Measurements from ENCODE around the gene TXNDC9.
"Not testable (repeated sequence)": the region's sequence is repeated elsewhere in the genome, so short reads cannot be mapped to it uniquely, and the experiment has no call there.

Gene TXNDC9

GRCh38 chr2:99354825-99355224 lies 18.7 kb upstream of the TXNDC9 start:
- peaks cover 85% of the 10 kb centered on the region for H3K79me2 ChIP-seq (ENCODE audit: control insufficient read depth, insufficient read depth, low read length, unreplicated experiment)
- not testable (repeated sequence) for H2AFZ ChIP-seq (ENCODE audit: low read length, unreplicated experiment); H3K36me3 ChIP-seq (ENCODE audit: insufficient read depth, low read length); H3K4me1 ChIP-seq (ENCODE audit: control insufficient read depth, insufficient read depth, low read length, unreplicated experiment); H3K27me3 ChIP-seq (ENCODE audit: insufficient read depth, low read length); H3K4me3 ChIP-seq (ENCODE audit: low read depth, low read length); H3K27ac ChIP-seq (ENCODE audit: low read depth, low read length)

DNA sequence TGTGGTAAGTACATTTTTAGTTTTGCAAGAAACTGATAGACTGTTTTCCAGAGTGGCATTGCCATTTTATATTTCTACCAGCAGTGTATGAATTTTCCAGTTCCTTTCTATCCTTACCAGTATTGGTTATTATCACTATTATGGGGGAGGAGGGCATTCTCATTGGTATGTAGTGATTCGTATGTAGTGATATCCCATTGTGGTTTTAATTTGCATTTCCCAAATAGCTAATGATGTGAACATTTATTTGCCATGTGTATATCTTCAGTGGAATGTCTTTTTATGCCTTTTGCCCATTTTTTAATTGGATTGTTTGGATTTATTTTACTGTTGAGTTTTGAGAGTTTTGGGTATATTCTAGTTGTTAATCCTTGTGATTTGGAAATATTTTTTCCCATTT lies 17.9 kb upstream of the TXNDC9 start:
- Histone ChIP-seq H2AFZ (ENCODE audit: low read length, unreplicated experiment) (no peak overlapping the region), H3K27ac (ENCODE audit: low read depth, low read length) (no peak overlapping the region), H3K27me3 (ENCODE audit: insufficient read depth, low read length) (no peaks in the 10 kb centered on the region), H3K4me3 (ENCODE audit: low read depth, low read length) (no peak overlapping the region), H3K36me3 (ENCODE audit: insufficient read depth, low read length) (no peaks in the 10 kb centered on the region), H3K79me2 (ENCODE audit: control insufficient read depth, insufficient read depth, low read length, unreplicated experiment) (peaks cover 85% of the 10 kb centered on the region), H3K4me1 (ENCODE audit: control insufficient read depth, insufficient read depth, low read length, unreplicated experiment) (peaks cover 8% of the 10 kb centered on the region)

- Histone ChIP-seq H3K4me3 (ENCODE audit: low read depth, low read length) (no peak overlapping the region), H3K27me3 (ENCODE audit: insufficient read depth, low read length) (no peaks in the 10 kb centered on the region), H3K27ac (ENCODE audit: low read depth, low read length) (no peak overlapping the region), H3K79me2 (ENCODE audit: control insufficient read depth, insufficient read depth, low read length, unreplicated experiment) (peaks cover 81% of the 10 kb centered on the region), H3K36me3 (ENCODE audit: insufficient read depth, low read length) (no peaks in the 10 kb centered on the region), H2AFZ (ENCODE audit: low read length, unreplicated experiment) (no peak overlapping the region), H3K4me1 (ENCODE audit: control insufficient read depth, insufficient read depth, low read length, unreplicated experiment) (peaks cover 8% of the 10 kb centered on the region)
These were observed 14.1 kb upstream of the TXNDC9 start for GRCh38 chr2:99350194-99350593.

DNA sequence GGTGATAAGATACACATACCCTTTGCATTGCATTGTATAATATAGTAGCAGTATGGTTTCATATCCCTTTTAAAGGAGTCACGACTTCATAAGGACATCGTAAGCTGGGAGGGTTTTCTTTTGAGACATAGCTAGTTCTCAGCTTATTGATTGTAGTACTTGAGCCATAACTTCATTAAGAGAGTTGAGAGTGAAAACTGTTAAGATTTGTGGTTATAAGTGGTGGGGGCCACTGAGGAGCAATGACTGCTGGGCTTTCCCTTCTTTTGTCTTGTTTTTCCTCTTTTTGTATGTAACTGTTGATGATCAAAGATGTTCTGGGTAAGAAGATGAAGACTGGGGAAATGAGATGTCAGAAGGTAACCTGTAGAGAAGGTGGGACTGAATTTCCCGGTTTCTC lies 12.0 kb upstream of the TXNDC9 start:
- Histone ChIP-seq H3K27me3 (ENCODE audit: insufficient read depth, low read length) (no peaks in the 10 kb centered on the region), H3K36me3 (ENCODE audit: insufficient read depth, low read length) (no peaks in the 10 kb centered on the region), H3K79me2 (ENCODE audit: control insufficient read depth, insufficient read depth, low read length, unreplicated experiment) (peaks cover 82% of the 10 kb centered on the region), H3K4me3 (ENCODE audit: low read depth, low read length) (no peak overlapping the region), H3K4me1 (ENCODE audit: control insufficient read depth, insufficient read depth, low read length, unreplicated experiment) (no peaks in the 10 kb centered on the region), H3K27ac (ENCODE audit: low read depth, low read length) (no peak overlapping the region), H2AFZ (ENCODE audit: low read length, unreplicated experiment) (no peak overlapping the region)

GRCh38 chr2:99346218-99346617 lies 10.1 kb upstream of the TXNDC9 start:
- no peaks in the 10 kb centered on the region for H3K27me3 ChIP-seq (ENCODE audit: insufficient read depth, low read length)

GRCh38 chr2:99345446-99345845 lies 9.3 kb upstream of the TXNDC9 start:
- peaks cover 92% of the 10 kb centered on the region for H3K79me2 ChIP-seq (ENCODE audit: control insufficient read depth, insufficient read depth, low read length, unreplicated experiment)
- not testable (repeated sequence) for H2AFZ ChIP-seq (ENCODE audit: low read length, unreplicated experiment); H3K27me3 ChIP-seq (ENCODE audit: insufficient read depth, low read length); H3K4me1 ChIP-seq (ENCODE audit: control insufficient read depth, insufficient read depth, low read length, unreplicated experiment); H3K27ac ChIP-seq (ENCODE audit: low read depth, low read length); H3K36me3 ChIP-seq (ENCODE audit: insufficient read depth, low read length); H3K4me3 ChIP-seq (ENCODE audit: low read depth, low read length)

More at GRCh38 chr2:99346218-99346617, 10.1 kb upstream of the TXNDC9 start:
- Histone ChIP-seq H3K36me3 (ENCODE audit: insufficient read depth, low read length) (no peaks in the 10 kb centered on the region), H3K4me3 (ENCODE audit: low read depth, low read length) (no peak overlapping the region), H3K4me1 (ENCODE audit: control insufficient read depth, insufficient read depth, low read length, unreplicated experiment) (no peaks in the 10 kb centered on the region), H3K27ac (ENCODE audit: low read depth, low read length) (no peak overlapping the region), H2AFZ (ENCODE audit: low read length, unreplicated experiment) (no peak overlapping the region), H3K79me2 (ENCODE audit: control insufficient read depth, insufficient read depth, low read length, unreplicated experiment) (peaks cover 91% of the 10 kb centered on the region)

DNA sequence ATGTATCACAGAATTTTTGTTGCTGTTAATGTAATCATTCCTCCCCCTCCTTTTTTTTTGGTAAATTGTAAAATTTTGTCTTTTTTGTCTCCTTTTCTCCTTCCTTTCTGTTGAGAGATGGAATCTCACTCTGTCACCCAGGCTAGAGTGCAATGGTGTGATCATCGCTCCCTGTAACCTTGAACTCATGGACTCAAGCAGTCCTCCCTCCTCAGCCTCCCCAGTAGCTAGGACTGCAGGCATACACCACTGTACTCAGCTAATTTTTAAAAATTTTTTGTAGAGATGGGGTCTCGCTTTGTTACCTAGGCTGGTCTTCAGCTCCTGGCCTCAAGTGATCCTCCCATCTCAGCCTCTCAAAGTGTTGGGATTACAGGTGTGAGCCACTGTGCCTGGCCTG lies 6.4 kb upstream of the TXNDC9 start:
- Histone ChIP-seq H2AFZ (ENCODE audit: low read length, unreplicated experiment) (no peak overlapping the region), H3K4me1 (ENCODE audit: control insufficient read depth, insufficient read depth, low read length, unreplicated experiment) (peaks cover 14% of the 10 kb centered on the region), H3K36me3 (ENCODE audit: insufficient read depth, low read length) (no peaks in the 10 kb centered on the region), H3K27ac (ENCODE audit: low read depth, low read length) (no peak overlapping the region), H3K4me3 (ENCODE audit: low read depth, low read length) (no peak overlapping the region), H3K79me2 (ENCODE audit: control insufficient read depth, insufficient read depth, low read length, unreplicated experiment) (peaks cover 90% of the 10 kb centered on the region), H3K27me3 (ENCODE audit: insufficient read depth, low read length) (no peaks in the 10 kb centered on the region)

DNA sequence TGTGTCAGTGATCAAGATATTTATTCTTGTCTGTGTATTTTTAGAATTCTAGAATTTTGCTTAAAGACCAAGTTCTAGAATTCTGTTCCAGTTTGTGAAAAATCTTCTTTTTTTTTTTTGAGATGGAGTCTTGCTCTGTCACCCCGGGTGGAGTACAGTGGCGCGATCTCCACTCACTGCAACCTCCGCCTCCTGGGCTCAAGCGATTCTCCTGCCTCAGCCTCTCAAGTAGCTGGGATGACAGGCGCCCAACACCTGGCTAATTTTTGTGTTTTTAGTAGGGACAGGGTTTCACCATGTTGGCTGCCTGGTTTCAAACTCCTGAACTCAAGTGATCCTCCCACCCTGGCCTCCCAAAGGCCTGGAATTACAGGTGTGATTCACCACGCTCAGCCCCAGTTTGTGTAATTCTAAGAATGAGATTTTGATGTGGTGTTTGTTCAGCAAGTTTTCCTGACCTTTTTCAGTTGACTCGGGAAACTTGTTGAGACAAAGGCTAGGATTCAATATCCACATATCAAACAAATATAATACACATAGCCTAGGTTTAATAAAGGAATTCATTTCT lies 4.6 kb upstream of the TXNDC9 start:
- Histone ChIP-seq H3K79me2 (ENCODE audit: control insufficient read depth, insufficient read depth, low read length, unreplicated experiment) (peaks cover 87% of the 10 kb centered on the region), H3K36me3 (ENCODE audit: insufficient read depth, low read length) (no peaks in the 10 kb centered on the region), H3K4me1 (ENCODE audit: control insufficient read depth, insufficient read depth, low read length, unreplicated experiment) (peaks cover 14% of the 10 kb centered on the region), H3K27me3 (ENCODE audit: insufficient read depth, low read length) (no peaks in the 10 kb centered on the region), H3K27ac (ENCODE audit: low read depth, low read length) (no peak overlapping the region), H2AFZ (ENCODE audit: low read length, unreplicated experiment) (no peak overlapping the region), H3K4me3 (ENCODE audit: low read depth, low read length) (no peak overlapping the region)

- peaks cover 87% of the 10 kb centered on the region for H3K79me2 ChIP-seq (ENCODE audit: control insufficient read depth, insufficient read depth, low read length, unreplicated experiment)
- peaks cover 21% of the 10 kb centered on the region for H3K4me1 ChIP-seq (ENCODE audit: control insufficient read depth, insufficient read depth, low read length, unreplicated experiment)
- H3K4me3 ChIP-seq (ENCODE audit: low read depth, low read length): peak overlapping the region; percentile 88
- 0 out of 2 replicates have a peak, but pooled peaks cover under 1% of the 10 kb centered on the region for H3K36me3 ChIP-seq (ENCODE audit: insufficient read depth, low read length)
- peak overlapping the region; percentile 8 for H3K27ac ChIP-seq (ENCODE audit: low read depth, low read length)
- no peaks in the 10 kb centered on the region for H3K27me3 ChIP-seq (ENCODE audit: insufficient read depth, low read length)
- peak overlapping the region; percentile 90 for H2AFZ ChIP-seq (ENCODE audit: low read length, unreplicated experiment)
These were observed 2.0 kb upstream of the TXNDC9 start for GRCh38 chr2:99338029-99338585.

DNA sequence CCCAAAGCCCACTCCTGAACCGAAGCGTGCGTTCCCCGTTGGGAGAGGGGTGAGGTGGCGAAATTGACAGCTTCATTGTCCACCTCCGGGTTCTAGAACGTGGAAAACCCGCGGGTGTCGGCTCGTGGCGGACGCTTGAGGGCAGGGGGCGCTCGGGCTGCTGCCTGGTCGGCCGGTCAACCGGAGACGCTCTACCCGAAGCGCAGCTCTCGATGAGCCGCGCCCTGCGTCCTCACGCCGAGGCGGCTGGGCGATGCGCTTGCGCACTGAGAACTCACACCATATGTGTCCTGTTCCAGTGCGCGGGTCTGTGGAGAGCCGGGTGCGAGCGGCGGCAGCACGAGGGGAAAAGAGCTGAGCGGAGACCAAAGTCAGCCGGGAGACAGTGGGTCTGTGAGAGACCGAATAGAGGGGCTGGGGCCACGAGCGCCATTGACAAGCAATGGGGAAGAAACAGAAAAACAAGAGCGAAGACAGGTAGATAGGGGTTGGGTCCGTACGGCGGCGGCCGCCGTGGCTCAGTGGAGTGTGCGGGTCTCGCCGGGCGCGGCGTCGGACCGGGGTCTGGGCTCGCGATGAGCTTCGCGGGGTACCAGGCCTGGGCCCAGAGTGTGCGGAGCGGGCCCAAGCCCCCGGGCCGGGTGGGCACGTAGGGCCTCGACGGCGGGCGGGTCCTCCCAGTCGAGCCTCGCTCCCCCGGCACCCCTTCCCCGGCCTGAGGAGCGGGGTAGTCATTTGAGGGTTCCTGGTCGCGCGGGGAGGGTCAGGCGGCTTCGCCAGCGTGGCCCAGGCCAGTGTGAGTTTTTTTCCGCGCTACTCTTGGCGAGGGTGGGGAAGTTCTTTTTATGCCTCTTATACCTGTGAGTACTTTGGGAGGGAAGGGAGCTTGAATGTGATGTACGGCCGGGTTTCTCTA lies 1.2 kb upstream of the TXNDC9 start, which contains the start of gene EIF5B:
TSS of gene EIF5B (plus strand) at position 277 of the 916 bp plus-strand sequence. CDS start at position 443, 166 bp downstream.
- H3K27me3 ChIP-seq (ENCODE audit: insufficient read depth, low read length): no peaks in the 10 kb centered on the region
- H3K36me3 ChIP-seq (ENCODE audit: insufficient read depth, low read length): peaks cover 8% of the 10 kb centered on the region
- H2AFZ ChIP-seq (ENCODE audit: low read length, unreplicated experiment): peak within 1 kb of the TSS; percentile 97

More for the DNA sequence above, 1.2 kb upstream of the TXNDC9 start, which contains the start of gene EIF5B:
- Histone ChIP-seq H3K4me1 (ENCODE audit: control insufficient read depth, insufficient read depth, low read length, unreplicated experiment) (peaks cover 21% of the 10 kb centered on the region), H3K79me2 (ENCODE audit: control insufficient read depth, insufficient read depth, low read length, unreplicated experiment) (peaks cover 87% of the 10 kb centered on the region), H3K4me3 (ENCODE audit: low read depth, low read length) (peak within 1 kb of the TSS; percentile 88), H3K27ac (ENCODE audit: low read depth, low read length) (peak within 1 kb of the TSS; percentile 47)

All from ACC112 (cell line).